HL-60/S4 treated with retinoic acid at 250 ng/mL for 4 days and 3 days (cell line): ENCODE data around the gene ANKRD29.
"Not testable (repeated sequence)": the region's sequence is repeated elsewhere in the genome, so short reads cannot be mapped to it uniquely, and the experiment has no call there.

ENCODE experiments used
- in situ Hi-C: fragments of 300-500 bp; cut with MboI; formaldehyde crosslinking; loops from 2 replicates; pipeline ENCODE4 v1.7.0; 2022; ENCODE audit warnings: low sequenced_read_pairs

Gene ANKRD29

GRCh38 chr18:23585897-23586248 is 76.8 kb downstream of the ANKRD29 start:
- in situ Hi-C loops = no loop called here

DNA sequence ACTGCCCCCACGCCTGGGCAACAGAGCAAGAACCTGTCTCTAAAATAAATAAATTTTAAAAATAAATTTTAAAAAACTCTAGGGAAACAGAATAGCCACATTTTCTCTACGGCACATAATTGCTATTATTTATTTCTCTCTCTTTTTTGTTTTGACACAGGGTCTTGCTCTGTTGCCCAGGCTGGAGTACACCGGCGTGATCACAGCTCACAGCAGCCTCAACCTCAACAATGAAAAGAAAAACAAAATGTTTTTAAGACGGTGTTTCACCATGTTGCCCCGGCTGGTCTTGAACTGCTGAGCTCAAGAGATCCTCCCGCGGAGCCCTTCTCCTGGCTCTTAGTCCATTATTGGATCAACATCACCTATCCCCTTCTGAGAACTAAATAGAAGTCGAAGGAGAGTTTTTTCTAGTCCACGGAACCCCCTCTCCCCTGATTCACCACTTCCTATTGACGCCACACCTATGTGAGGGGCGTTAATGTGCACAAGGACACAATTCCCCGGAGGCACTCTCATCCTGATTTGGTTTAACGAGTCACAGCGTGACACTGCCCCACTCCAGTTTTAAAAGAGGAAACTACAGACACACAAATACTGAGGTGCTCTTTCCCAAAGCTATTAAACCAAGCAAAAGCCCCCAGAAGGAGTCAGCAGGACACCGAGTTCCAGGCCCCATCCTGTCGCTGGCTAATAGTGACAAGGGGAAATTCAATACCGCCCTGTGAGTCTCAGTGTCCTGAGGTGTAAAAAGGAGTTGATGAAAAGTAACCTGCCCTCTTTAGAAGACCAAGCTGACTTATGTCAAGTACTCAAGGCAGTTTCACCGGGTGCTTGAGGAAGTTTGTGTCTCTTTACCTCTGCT is 77.5 kb downstream of the ANKRD29 start:
- in situ Hi-C loops = no loop called here

DNA sequence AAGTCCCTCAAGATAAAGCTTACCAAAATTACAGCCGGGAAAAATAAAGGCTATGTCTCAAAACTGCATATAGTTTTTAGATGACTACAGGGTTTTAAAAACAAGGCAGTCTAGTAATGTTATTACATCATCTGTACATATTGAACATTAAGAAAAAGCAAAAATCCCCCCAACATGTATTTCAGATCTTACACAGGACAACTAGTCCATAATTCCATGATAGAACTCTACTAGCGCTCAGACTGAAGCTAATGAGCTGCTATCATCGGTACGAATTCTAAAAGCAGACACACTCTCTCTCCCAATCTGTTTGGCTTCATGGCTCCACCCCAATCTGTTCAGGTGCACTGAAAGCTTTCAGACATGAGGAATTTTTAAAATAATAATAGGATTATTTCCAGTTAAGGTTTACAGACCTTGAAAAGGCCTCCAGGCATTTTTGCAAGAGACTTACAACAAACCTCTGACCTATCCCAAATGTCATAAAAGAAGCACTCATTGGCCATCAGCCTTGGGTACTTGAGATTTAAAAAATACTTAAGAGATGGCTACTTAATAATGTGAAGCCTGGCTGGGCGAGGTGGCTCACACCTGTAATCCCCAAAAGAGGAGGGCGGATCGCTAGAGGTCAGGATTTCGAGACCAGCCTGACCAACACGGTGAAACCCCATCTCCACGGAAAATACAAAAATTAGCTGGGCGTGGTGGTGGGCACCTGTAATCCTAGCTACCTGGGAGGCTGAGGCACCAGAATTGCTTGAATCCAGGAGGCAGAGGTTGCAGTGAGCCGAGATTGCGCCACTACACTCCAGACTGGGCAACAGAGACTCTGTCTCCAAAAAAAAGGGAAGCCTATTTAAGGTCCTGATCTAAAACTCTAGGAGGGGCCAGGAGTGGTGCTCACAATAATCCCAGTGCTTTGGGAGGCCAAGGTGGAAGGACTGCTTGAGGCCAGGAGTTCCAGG is 78.4 kb downstream of the ANKRD29 start:
- in situ Hi-C loops = no loop called here

DNA sequence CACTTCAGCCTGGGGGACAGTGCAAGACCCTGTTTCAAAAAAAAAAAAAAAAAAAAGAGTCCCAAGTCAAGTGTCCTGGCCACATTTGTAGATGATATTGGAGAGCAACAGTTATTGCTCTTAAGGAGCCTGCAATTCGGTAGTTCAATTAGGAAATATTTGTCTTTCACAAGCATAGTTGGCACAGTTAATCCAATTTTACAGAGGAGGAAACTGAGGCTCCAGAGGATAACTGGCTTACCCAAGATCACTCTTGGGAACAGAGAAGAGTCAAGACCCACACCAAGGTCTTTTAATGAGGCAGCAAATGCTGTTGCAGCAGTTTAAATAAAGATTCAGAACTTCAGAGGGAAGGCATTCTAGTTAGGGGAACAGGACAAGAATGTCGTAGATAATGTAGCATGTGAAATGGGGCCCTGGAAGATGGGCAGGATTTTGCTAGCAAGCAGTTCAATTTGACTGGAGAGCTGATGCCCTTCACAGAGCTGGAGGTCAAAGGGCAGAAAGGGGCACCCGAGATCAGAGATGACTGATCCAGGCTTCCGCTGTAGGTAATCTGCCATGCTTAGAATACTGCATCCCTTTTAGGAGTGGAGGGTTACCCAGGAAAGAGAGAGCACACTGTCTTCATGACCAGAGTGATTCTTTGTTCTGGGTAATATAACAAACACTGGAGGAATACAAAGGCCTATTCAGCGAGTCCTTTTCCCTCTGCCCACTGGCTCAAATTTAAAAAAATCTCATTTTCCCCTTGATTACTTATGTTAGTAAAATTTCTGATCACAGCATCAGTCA is 79.4 kb downstream of the ANKRD29 start:
- in situ Hi-C loops = no loop called here

- in situ Hi-C loops = no loop called here
Measured at GRCh38 chr18:23580677-23581367, 81.9 kb downstream of the ANKRD29 start.

GRCh38 chr18:23578891-23579653 is 83.6 kb downstream of the ANKRD29 start:
- in situ Hi-C loops = no loop called here

GRCh38 chr18:23578067-23578701 is 84.5 kb downstream of the ANKRD29 start:
- in situ Hi-C loops = no loop called here

DNA sequence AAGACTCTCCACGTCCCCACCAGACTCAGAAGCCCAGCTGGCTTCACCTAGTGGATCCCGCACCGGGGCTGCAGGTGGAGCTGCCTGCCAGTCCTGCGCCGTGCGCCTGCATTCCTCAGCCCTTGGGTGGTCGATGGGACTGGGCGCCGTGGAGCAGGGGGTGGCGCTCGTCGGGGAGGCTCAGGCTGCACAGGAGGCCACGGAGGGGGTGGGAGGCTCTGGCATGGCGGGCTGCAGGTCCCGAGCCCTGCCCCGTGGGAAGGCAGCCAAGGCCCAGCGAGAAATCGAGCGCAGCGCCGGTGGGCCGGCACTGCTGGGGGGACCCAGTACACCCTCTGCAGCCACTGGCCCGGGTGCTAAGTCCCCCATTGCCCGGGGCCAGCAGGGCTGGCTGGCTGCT is 85.2 kb downstream of the ANKRD29 start:
- in situ Hi-C loops = not testable (repeated sequence)

DNA sequence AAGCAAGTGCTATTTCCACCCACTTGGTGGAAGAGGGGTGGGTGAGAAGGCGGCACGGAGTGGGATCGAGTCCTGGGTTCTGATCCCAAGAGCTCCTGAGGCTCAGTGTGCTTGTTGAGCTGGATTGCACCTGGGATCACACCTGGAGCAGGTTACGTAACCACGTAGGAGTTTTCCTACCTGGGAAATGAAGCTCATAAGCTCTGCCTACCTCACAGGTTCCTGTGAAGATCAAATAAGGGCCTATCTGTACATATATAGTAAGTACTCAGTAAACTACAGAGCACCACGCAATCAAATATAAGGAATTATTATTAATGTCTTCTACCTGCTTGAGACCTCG is 87.4 kb downstream of the ANKRD29 start:
- in situ Hi-C loops = no loop called here

GRCh38 chr18:23574611-23575308 is 88.0 kb downstream of the ANKRD29 start:
- in situ Hi-C loops = no loop called here

GRCh38 chr18:23573626-23574431 is 88.9 kb downstream of the ANKRD29 start:
- in situ Hi-C loops = no loop called here

GRCh38 chr18:23573020-23573419 is 89.7 kb downstream of the ANKRD29 start:
- in situ Hi-C loops = no loop called here

- in situ Hi-C loops = no loop called here
Measured at GRCh38 chr18:23572570-23572969, 90.1 kb downstream of the ANKRD29 start.

GRCh38 chr18:23572012-23572411 is 90.7 kb downstream of the ANKRD29 start:
- in situ Hi-C loops = no loop called here

DNA sequence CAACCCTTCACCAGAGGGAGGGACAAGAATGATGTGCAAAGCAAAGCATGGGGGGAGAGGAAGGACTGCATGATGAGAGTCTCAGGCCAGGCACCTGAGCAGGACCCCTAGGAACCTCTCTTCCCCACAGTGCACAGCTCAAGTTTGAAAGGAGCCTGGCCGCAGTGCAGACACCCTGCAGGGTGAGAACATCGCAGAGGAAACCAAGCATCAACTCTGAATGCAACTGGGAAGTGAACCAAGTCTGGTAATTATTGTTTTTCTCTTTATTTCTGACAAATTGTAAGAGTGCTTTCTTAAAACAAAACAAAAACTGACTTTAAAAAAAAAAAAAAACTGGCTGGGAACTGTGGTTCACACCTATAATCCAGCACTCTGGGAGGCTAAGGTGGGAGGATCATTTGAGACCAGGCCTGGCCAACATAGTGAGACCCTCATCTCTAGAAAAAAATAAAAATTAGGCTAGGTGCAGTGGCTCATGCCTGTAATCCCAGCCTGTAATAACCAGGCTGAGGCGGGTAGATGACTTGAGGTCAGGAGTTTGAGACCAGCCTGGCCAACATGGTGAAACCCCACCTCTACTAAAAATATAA is 91.7 kb downstream of the ANKRD29 start:
- in situ Hi-C loops = no loop called here

DNA sequence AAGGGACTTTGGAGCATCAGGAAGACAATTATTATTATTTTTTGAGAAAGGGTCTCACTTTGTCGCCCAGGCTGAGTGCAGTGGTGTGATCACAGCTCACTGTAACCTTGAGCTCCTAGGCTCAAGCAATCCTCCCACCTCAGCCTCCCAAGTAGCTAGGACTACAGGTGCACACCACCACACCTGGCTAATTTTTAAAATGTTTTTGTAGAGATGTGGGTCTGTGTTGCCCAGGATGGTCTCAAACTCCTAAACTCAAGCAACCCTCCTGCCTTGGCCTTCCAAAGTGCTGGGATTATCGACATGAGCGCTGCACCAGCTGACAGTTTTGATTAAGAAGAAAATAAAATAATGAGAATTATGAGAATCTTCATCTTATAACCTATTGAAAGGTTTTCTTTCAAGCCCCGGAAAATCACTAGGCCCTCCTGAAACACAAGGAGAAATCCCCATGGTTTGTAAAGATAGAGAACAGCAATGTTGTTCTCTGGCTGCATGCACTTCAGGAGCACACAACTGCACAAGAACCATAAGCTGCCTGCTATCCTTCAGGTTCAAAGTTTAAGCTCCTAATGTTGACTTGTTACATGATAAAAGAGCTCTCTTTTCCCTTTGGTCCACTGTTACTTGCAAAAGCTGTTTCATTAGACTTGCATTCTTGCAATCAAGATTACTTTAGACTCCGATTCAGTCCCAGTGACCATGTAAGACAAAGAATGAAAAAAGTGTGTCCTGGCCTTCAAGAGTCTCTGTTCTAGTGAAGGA is 93.2 kb downstream of the ANKRD29 start:
- in situ Hi-C loops = no loop called here
